ENCODE data around the gene DMBX1. TPM values are rescaled to one million over a fixed set of nuclear protein-coding genes. Genes with fewer than 3 reads are reported as not detected.

The DMBX1 gene
- total and polyA plus RNA-seq, 9 of the 15 experiments (the other 6 are each of a cell fraction or from before 2014, with no cell fraction given), result 0.25 to 4.3 (median 1.0) TPM

DNA sequence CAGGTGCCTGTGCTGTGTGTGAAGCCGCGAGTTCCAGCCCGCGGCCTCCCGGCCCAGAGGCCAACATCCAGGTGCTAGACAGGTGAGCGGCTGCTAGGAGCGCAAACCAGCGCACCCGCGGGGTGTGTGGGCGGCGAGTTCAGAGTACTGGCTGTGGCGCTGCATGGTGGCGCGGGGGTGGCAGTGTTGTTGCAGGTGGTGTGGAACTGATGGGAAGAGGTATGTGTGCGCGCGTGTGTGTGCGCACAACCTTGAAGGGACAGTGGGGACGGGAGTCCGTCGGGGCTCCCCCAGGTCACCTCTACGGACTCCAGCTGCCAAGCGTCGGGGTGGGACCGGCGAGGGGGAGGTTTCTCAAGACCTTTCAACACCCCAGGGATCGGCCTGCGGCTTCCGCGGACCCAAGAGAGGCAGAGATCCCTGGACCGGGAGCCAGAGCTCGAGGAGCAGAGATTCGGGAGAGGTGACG lies 433 bp upstream of the DMBX1 start (continued):
- TF ChIP-seq CCNT2 (IDR thresholded peaks at IDR 0.05; ENCODE audit: borderline replicate concordance, extremely low read depth, insufficient read length, low read depth, low read length), result peak; percentile 15
- TF ChIP-seq MTF1 (CRISPR knock-in tag; IDR thresholded peaks at IDR 0.05; ENCODE audit: borderline replicate concordance), result 0 out of 2 replicates have a peak, but pooled peaks have one; percentile 25
- TF ChIP-seq PCBP1 (IDR thresholded peaks at IDR 0.05; ENCODE audit: low read depth, low read length, poor library complexity, severe bottlenecking), result peak; percentile 62
- TF ChIP-seq CBFA2T3 (IDR thresholded peaks at IDR 0.05), result peak; percentile 22; the same call in 1 of the 2 replicates
- 0 out of 2 replicates have a peak, but pooled peaks have one; percentile 76 for TF ChIP-seq CC2D1A (IDR thresholded peaks at IDR 0.05)

- Histone ChIP-seq H4K20me1 (replicated peaks; ENCODE audit: control insufficient read depth, insufficient read depth, low read length) (no peaks in the 10 kb centered on the region), H3K4me3 (peak overlapping the region; percentile 52), H3K9me1 (ENCODE audit: control insufficient read depth, insufficient read depth, low read length) (no peaks in the 10 kb centered on the region), H3K9ac (ENCODE audit: insufficient read depth in 1 of 2, low read depth in 2 of 2, low read length in 2 of 2) (no peak overlapping the region; a peak in 1 of 4 replicates), H3K4me2 (ENCODE audit: insufficient read depth, low read length) (peak overlapping the region; percentile 80; the same call in 1 of the 2 replicates), H3K36me3 (ENCODE audit: control insufficient read depth, insufficient read depth, low read length) (no peaks in the 10 kb centered on the region), H3K4me1 (replicated peaks in 1 of 2; ENCODE audit: control insufficient read depth in 2 of 2, insufficient read depth in 2 of 2, low read length in 2 of 2) (peaks cover 0 to 61% of the 10 kb centered on the region in 2 experiments; a peak in 3 of 5 replicates), H2AFZ (ENCODE audit: low read depth, low read length) (no peak overlapping the region), H3K27ac (ENCODE audit: extremely low read depth, low read depth, low read length) (no peak overlapping the region), H3K27me3 (ENCODE audit: control insufficient read depth in 2 of 2, insufficient read depth in 2 of 2, low read length in 2 of 2) (no peaks in the 10 kb centered on the region), H3K79me2 (ENCODE audit: control insufficient read depth, insufficient read depth, low read length) (no peaks in the 10 kb centered on the region), H3K9me3 (replicated peaks; ENCODE audit: control insufficient read depth, insufficient read depth, low read depth, low read length) (no peaks in the 10 kb centered on the region)
- 88% methylated on average over 7 of the region's 25 CpGs for WGBS (ENCODE audit: insufficient coverage, low coverage, missing lambda C conversion rate)
- no TSS peak for BruUV-seq (replicated peaks)
- ChIA-PET POLR2A (interaction anchor here (1.0 kb wide), 1 partner anchor 30 kb away, joined by 3 read pairs; no protein-coding TSS in a partner anchor), CTCF (ENCODE audit: low intra/inter-chr PET ratio) (no interaction called here)
- ATAC-seq (no peak), FAIRE-seq (no peak), DNase-seq (ENCODE audit: extremely low read depth in 1 of 4, low spot score in 3 of 4) (no peak)
- in situ Hi-C loops (cut with MboI) (no loop called here), intact Hi-C loops (cut with micrococcal nuclease) (no loop called here)
- no peak for TF ChIP-seq RNF2 (IDR thresholded peaks at IDR 0.05)
- no peak for TF ChIP-seq SMAD1 (IDR thresholded peaks at IDR 0.05; ENCODE audit: low read depth, low read length, partially characterized antibody)
- no peak for TF ChIP-seq SRSF9 (IDR thresholded peaks at IDR 0.05; ENCODE audit: borderline replicate concordance, low read depth, low read length)
- no peak for TF ChIP-seq FOXO4 (CRISPR knock-in tag; IDR thresholded peaks at IDR 0.05)
- TF ChIP-seq ZNF696 (CRISPR knock-in tag; conservative IDR thresholded peaks at IDR 0.05), result no peak
- TF ChIP-seq HSF4 (CRISPR knock-in tag; IDR thresholded peaks at IDR 0.05; ENCODE audit: borderline replicate concordance), result no peak
- no peak for TF ChIP-seq SP1 (CRISPR knock-in tag; IDR thresholded peaks at IDR 0.05)
- no peak for TF ChIP-seq ATF2 (CRISPR knock-in tag; IDR thresholded peaks at IDR 0.05)
- TF ChIP-seq RAD51 (IDR thresholded peaks at IDR 0.05; ENCODE audit: borderline replicate concordance, low read depth), result no peak
- TF ChIP-seq NCOR1 (IDR thresholded peaks at IDR 0.05), result no peak
- no peak for TF ChIP-seq SRSF1 (IDR thresholded peaks at IDR 0.05; ENCODE audit: low read depth, low read length)
- no peak for TF ChIP-seq TEAD2 (tag; IDR thresholded peaks at IDR 0.05)
- no peak for TF ChIP-seq U2AF1 (optimal IDR thresholded peaks at IDR 0.05; ENCODE audit: low read depth, low read length)
- no peak for TF ChIP-seq ZNF707 (CRISPR knock-in tag; conservative IDR thresholded peaks at IDR 0.05)
- TF ChIP-seq CREB1 (IDR thresholded peaks at IDR 0.05), result no peak
- no peak for TF ChIP-seq CREB1 (CRISPR knock-in tag; IDR thresholded peaks at IDR 0.05)
Observed at GRCh38 chr1:46490406-46490655, 695 bp downstream of the DMBX1 start.
